A375 (cell line): ENCODE measurements around the gene ECEL1. TPM values are rescaled to one million over a fixed set of nuclear protein-coding genes. Genes with fewer than 3 reads are reported as not detected.

Experiments
- total RNA-seq: library from RNA; depleted of rRNA; stranded (reverse); fragments of >200 nt; shearing (Covaris generic); gene quantifications from 2 replicates; pipeline ENCODE4 v1.2.3, GENCODE V29; 2014; rRNA removed

ECEL1 gene
- not detected in 2 replicates for total RNA-seq

GRCh38 chr2:232487385-232488096, at the start of gene ECEL1:
Gene ECEL1 (minus strand): TSS chr2:232487834. CDS start chr2:232486653, 1,181 bp downstream.

GRCh38 chr2:232525791-232526371, 38.2 kb upstream of the ECEL1 start, which contains the start of gene CHRND:
Gene CHRND (plus strand): TSS chr2:232526160. CDS start chr2:232526216, 56 bp downstream.

GRCh38 chr2:232519581-232520438, 32.2 kb upstream of the ECEL1 start, which contains the start of gene PRSS56:
Gene PRSS56 (plus strand): TSS chr2:232520388. CDS start chr2:232520599, 211 bp downstream.

GRCh38 chr2:232455426-232456255, 32.0 kb downstream of the ECEL1 start, which contains the start of gene ALPI:
Gene ALPI (plus strand): TSS chr2:232456153. CDS start chr2:232456200, 47 bp downstream.

Other genes with a start within 250 kb of the ECEL1 start
- 0.13 and 0.26 TPM in 2 replicates for gene ALPP, start 109.1 kb downstream of the ECEL1 start, total RNA-seq
- not detected in 2 replicates for gene ALPG, start 81.0 kb downstream of the ECEL1 start, total RNA-seq
- gene ALPI, start 31.7 kb downstream of the ECEL1 start, total RNA-seq: not detected in 2 replicates
- not detected in 2 replicates for gene PRSS56, start 32.6 kb upstream of the ECEL1 start, total RNA-seq
- gene CHRND, start 38.3 kb upstream of the ECEL1 start, total RNA-seq: not detected in 2 replicates
- gene CHRNG, start 51.9 kb upstream of the ECEL1 start, total RNA-seq: not detected in 2 replicates
- gene TIGD1, start 62.7 kb upstream of the ECEL1 start, total RNA-seq: 9.6 and 12.2 TPM in 2 replicates
- 78.4 and 84.3 TPM in 2 replicates for gene EIF4E2, start 62.9 kb upstream of the ECEL1 start, total RNA-seq
- not detected in 2 replicates for gene EFHD1, start 145.8 kb upstream of the ECEL1 start, total RNA-seq
- gene GIGYF2, start 209.5 kb upstream of the ECEL1 start, total RNA-seq: 36.3 and 42.7 TPM in 2 replicates